Vagina (tissue), 2 donors: ENCODE measurements around the gene SYNPO. TPM values are rescaled to one million over a fixed set of nuclear protein-coding genes. Genes with fewer than 3 reads are reported as not detected.
A peak's percentile ranks its signal among the peaks of the same experiment; 100 is the strongest.

Experiments
- DNase-seq, 2 donors: peaks; one replicate each; pipeline ENCODE4 v3.0.0-alpha.2; 2017; ENCODE audit errors: extremely low spot score in 2 of 2
- H3K27ac ChIP-seq: fragments of 200-600 bp; sonication (generic); one replicate; pipeline ENCODE4 v1.5.1; 2019
- H3K27me3 ChIP-seq: fragments of 200-600 bp; sonication (generic); one replicate; pipeline ENCODE4 v1.5.1; 2019
- H3K36me3 ChIP-seq, 2 donors: fragments of 200-600 bp; sonication (generic); one replicate each; pipeline ENCODE4 v1.5.1; 2017 to 2019
- H3K4me1 ChIP-seq: fragments of 200-600 bp; sonication (generic); one replicate; pipeline ENCODE4 v1.5.1; 2019
- H3K4me3 ChIP-seq, 2 donors: fragments of 200-600 bp; sonication (generic); 1 replicate in 1 of 2; 2 replicates in 1 of 2; pipeline ENCODE4 v1.5.1; 2016 to 2019
- H3K9me3 ChIP-seq: fragments of 200-600 bp; sonication (generic); one replicate; pipeline ENCODE4 v1.5.1; 2019
- CTCF ChIP-seq, 3 experiments: fragments of 450-650 bp in 2 of 3; fragments of 200-600 bp in 1 of 3; sonication (generic) in 1 of 3; IDR thresholded peaks; one replicate each; pipeline ENCODE4 v1.5.1; 2017 to 2019; ENCODE audit warnings: antibody characterized with exemption in 3 of 3, mild to moderate bottlenecking in 2 of 3, moderate library complexity in 2 of 3
- POLR2A ChIP-seq, 2 donors: fragments of 450-650 bp; IDR thresholded peaks; one replicate each; pipeline ENCODE4 v1.6.1; 2017; ENCODE audit warnings: antibody characterized with exemption in 2 of 2, mild to moderate bottlenecking in 2 of 2, moderate library complexity in 2 of 2
- POLR2AphosphoS5 ChIP-seq, 2 donors: sonication (generic); formaldehyde crosslinking; IDR thresholded peaks; one replicate each; pipeline ENCODE4 v1.9.0; 2017; ENCODE audit warnings: antibody characterized with exemption in 2 of 2, mild to moderate bottlenecking in 2 of 2, low read depth in 1 of 2; ENCODE audit not compliant: insufficient read depth in 1 of 2
- intact Hi-C: fragments of 100-400 bp; cut with DNase I; formaldehyde crosslinking; loops from one replicate; pipeline ENCODE4 v1.15.1; 2023
- total RNA-seq: library from RNA; depleted of rRNA; stranded (reverse); fragments of >200 nt; gene quantifications from one replicate; pipeline ENCODE4 v1.2.3, GENCODE V29; 2016

Gene SYNPO
- total RNA-seq, 1 donor from 2014 or later = 16.7 TPM

- Histone ChIP-seq H3K27me3 (no peaks in the 10 kb centered on the region), H3K4me3 (no peak overlapping the region), H3K36me3 (no peaks in the 10 kb centered on the region), H3K27ac (no peak overlapping the region), H3K9me3 (no peaks in the 10 kb centered on the region), H3K4me1 (peaks cover 28% of the 10 kb centered on the region)
- TF ChIP-seq POLR2AphosphoS5 (IDR thresholded peaks at IDR 0.05; ENCODE audit: insufficient read depth in 1 of 2, low read depth in 1 of 2) (peak in 1 of 2 donors; percentile 57), CTCF (IDR thresholded peaks at IDR 0.05) (no peak)
- no peak for DNase-seq
- intact Hi-C loops = no loop called here
Observed at GRCh38 chr5:150619359-150620230, 20.9 kb upstream of the SYNPO start.

GRCh38 chr5:150621301-150621700, 19.2 kb upstream of the SYNPO start:
- Histone ChIP-seq H3K27ac (no peak overlapping the region), H3K9me3 (no peaks in the 10 kb centered on the region), H3K4me3 (no peak overlapping the region), H3K27me3 (no peaks in the 10 kb centered on the region), H3K36me3 (no peaks in the 10 kb centered on the region), H3K4me1 (peaks cover 27% of the 10 kb centered on the region)
- intact Hi-C loops = no loop called here
- TF ChIP-seq POLR2A (IDR thresholded peaks at IDR 0.05) (no peak), CTCF (IDR thresholded peaks at IDR 0.05) (no peak), POLR2AphosphoS5 (IDR thresholded peaks at IDR 0.05; ENCODE audit: insufficient read depth in 1 of 2, low read depth in 1 of 2) (no peak)
- DNase-seq = no peak

- Histone ChIP-seq H3K36me3 (no peaks in the 10 kb centered on the region), H3K27me3 (no peaks in the 10 kb centered on the region), H3K4me1 (peaks cover 33% of the 10 kb centered on the region), H3K9me3 (no peaks in the 10 kb centered on the region), H3K4me3 (no peak overlapping the region), H3K27ac (no peak overlapping the region)
- intact Hi-C loops = no loop called here
- no peak for DNase-seq
- TF ChIP-seq POLR2A (IDR thresholded peaks at IDR 0.05) (no peak), POLR2AphosphoS5 (IDR thresholded peaks at IDR 0.05; ENCODE audit: insufficient read depth in 1 of 2, low read depth in 1 of 2) (no peak), CTCF (IDR thresholded peaks at IDR 0.05) (no peak)
Observed at GRCh38 chr5:150622157-150622556, 18.3 kb upstream of the SYNPO start.

GRCh38 chr5:150623152-150623877, 17.1 kb upstream of the SYNPO start:
- Histone ChIP-seq H3K4me1 (peaks cover 43% of the 10 kb centered on the region), H3K4me3 (no peak overlapping the region), H3K36me3 (no peaks in the 10 kb centered on the region), H3K27ac (no peak overlapping the region), H3K27me3 (no peaks in the 10 kb centered on the region), H3K9me3 (no peaks in the 10 kb centered on the region)
- no peak for DNase-seq
- TF ChIP-seq POLR2AphosphoS5 (IDR thresholded peaks at IDR 0.05; ENCODE audit: insufficient read depth in 1 of 2, low read depth in 1 of 2) = no peak
- TF ChIP-seq POLR2A (IDR thresholded peaks at IDR 0.05) = no peak
- no peak for TF ChIP-seq CTCF (IDR thresholded peaks at IDR 0.05)
- intact Hi-C loops = no loop called here

GRCh38 chr5:150623878-150624216, 16.6 kb upstream of the SYNPO start:
- intact Hi-C loops = no loop called here
- no peaks in the 10 kb centered on the region for H3K9me3 ChIP-seq
- TF ChIP-seq POLR2A (IDR thresholded peaks at IDR 0.05) (no peak), CTCF (IDR thresholded peaks at IDR 0.05) (no peak), POLR2AphosphoS5 (IDR thresholded peaks at IDR 0.05; ENCODE audit: insufficient read depth in 1 of 2, low read depth in 1 of 2) (no peak)
- peak overlapping the region; percentile 82 for H3K27ac ChIP-seq
- peaks cover 47% of the 10 kb centered on the region for H3K4me1 ChIP-seq
- H3K4me3 ChIP-seq = peak overlapping the region in 1 of 2 donors; percentile 82
- no peaks in the 10 kb centered on the region for H3K27me3 ChIP-seq
- no peak for DNase-seq
- H3K36me3 ChIP-seq = no peaks in the 10 kb centered on the region
